Choroid plexus epithelial cell (primary cell): ENCODE results near the gene CYS1.

ENCODE experiments used
- DNase-seq: peaks from one replicate; pipeline ENCODE4 v3.0.0-alpha.2; 2010; ENCODE audit warnings: low read depth
- H3K4me3 ChIP-seq: 2 replicates; pipeline ENCODE4 v1.5.1; 2011; ENCODE audit warnings: low read depth, mild to moderate bottlenecking, control low read depth, low read length, moderate library complexity
- TF ChIP-seq, protein P1 (sequence below): conservative IDR thresholded peaks from 2 replicates; pipeline ENCODE4 v1.5.1; 2011; ENCODE audit warnings: low read depth, mild to moderate bottlenecking, control low read depth, inconsistent platforms, low read length, moderate library complexity

CYS1 gene

DNA sequence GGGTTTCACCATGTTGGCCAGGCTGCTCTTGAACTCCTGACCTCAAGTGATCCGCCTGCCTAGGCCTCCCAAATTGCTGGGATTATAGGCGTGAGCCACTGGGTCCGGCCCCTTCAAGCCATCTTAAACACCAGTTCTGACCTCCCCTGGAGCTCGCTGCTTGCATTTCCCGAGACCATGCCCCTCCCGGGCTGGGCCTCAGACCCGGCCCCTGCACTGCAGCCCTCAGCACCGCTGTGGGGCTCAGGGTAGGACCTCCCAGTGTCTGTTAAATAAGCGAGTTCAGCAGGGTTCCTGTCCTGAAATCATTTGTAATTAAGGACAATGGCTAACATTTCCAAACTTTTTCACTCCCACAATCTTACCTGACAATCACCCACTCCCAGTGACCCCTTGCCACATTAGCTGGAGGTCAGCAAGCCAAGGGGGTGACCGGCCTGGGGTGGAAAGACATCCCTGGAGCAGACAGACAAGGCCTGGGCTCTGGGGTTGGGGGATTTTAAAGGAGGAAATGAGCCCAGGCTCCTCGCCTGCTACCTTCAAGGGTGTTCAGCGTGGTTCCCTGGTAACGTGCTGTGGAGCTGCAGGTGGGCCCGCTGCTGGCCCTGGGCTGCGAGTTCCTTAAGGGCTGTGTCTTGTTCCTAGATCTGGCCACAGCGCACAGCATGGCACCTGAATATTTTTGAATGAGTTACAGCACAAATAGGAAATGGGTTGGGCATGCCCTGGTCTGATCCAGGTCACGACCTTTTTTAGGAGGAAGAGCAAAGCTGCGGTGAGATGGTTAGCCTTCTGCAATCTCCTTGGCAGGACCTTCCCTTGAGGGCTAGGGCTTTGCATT is 15.1 kb downstream of the CYS1 start:
- TF ChIP-seq, protein P1, sequence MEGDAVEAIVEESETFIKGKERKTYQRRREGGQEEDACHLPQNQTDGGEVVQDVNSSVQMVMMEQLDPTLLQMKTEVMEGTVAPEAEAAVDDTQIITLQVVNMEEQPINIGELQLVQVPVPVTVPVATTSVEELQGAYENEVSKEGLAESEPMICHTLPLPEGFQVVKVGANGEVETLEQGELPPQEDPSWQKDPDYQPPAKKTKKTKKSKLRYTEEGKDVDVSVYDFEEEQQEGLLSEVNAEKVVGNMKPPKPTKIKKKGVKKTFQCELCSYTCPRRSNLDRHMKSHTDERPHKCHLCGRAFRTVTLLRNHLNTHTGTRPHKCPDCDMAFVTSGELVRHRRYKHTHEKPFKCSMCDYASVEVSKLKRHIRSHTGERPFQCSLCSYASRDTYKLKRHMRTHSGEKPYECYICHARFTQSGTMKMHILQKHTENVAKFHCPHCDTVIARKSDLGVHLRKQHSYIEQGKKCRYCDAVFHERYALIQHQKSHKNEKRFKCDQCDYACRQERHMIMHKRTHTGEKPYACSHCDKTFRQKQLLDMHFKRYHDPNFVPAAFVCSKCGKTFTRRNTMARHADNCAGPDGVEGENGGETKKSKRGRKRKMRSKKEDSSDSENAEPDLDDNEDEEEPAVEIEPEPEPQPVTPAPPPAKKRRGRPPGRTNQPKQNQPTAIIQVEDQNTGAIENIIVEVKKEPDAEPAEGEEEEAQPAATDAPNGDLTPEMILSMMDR: no peak
- no peak overlapping the region for H3K4me3 ChIP-seq
- no peak for DNase-seq

DNA sequence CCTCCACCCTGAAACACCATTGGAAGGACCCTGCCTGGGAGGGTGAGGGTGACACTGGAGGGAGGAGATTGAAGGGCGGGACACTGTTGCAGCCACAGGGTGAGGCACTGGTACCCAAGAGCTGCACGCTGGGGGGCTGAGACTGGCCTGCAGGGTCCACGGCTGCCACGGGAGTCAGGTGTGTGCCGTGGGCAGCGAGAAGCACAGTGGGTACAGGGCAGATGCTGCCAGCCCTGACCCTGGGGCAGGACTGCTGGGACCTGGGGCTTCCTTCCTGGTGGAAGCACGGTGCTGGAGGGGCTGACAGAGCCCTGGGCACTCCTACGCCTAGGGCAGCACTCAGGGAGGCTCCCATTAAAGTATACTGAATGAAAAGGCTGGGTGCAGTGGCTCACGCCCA is 16.6 kb downstream of the CYS1 start:
- TF ChIP-seq, protein P1: no peak
- H3K4me3 ChIP-seq: no peak overlapping the region
- DNase-seq: no peak

DNA sequence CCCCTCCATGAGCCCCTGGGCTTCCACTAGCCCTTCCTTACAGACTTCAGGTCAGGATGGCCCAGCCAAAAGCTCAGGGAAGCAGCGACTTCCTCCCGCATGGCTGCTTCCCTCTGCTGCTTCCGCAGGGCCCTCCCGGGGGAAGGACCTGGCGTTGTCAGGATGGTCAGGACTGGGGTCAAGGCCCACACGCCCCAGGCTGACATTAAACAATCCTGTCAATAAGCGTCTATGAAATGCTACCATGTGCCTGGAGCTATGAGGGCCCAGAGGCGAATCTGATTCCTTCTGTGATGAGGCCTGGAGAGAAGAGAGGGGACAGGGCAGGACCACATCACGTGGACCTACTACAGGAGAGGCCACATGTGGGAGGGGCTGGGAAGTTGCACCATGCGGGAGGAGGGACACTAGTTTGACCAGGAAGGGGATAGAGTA is 17.3 kb downstream of the CYS1 start:
- TF ChIP-seq, protein P1: no peak
- H3K4me3 ChIP-seq: no peak overlapping the region
- DNase-seq: no peak

DNA sequence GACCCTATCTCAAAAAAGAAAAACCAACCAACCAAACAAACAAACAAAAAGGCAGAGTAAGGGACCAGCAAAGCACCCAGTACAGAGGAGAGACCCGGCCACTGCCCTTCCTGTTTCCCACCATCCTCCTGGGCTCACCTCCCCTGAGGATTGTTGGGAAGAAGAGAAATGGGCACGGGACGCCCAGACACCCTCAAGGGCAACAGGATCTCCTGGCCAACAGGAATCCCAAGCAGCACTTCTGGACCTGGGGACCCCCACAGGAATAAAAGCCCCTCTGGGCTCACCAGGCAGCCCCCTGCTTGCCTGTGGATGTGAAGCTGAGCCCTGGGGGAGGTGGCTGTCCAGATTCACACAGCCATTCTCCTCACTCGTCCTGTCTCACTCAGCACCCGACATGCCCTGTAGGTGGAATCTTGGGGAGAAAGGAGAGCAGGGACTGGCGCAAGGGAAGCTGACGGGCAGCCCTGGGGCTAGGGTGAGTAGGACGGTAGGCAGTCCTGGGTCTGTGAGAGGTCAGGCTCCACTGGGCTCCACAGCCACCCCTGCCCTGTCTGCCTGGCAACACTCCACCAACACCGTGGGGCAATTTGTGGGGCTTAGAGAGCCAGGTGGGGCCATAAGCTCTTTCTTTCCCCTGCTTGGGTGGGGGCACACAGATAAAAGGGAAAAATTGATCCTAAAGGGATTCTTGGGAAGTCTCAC is 18.8 kb downstream of the CYS1 start:
- TF ChIP-seq, protein P1: no peak
- no peak overlapping the region for H3K4me3 ChIP-seq
- no peak for DNase-seq

DNA sequence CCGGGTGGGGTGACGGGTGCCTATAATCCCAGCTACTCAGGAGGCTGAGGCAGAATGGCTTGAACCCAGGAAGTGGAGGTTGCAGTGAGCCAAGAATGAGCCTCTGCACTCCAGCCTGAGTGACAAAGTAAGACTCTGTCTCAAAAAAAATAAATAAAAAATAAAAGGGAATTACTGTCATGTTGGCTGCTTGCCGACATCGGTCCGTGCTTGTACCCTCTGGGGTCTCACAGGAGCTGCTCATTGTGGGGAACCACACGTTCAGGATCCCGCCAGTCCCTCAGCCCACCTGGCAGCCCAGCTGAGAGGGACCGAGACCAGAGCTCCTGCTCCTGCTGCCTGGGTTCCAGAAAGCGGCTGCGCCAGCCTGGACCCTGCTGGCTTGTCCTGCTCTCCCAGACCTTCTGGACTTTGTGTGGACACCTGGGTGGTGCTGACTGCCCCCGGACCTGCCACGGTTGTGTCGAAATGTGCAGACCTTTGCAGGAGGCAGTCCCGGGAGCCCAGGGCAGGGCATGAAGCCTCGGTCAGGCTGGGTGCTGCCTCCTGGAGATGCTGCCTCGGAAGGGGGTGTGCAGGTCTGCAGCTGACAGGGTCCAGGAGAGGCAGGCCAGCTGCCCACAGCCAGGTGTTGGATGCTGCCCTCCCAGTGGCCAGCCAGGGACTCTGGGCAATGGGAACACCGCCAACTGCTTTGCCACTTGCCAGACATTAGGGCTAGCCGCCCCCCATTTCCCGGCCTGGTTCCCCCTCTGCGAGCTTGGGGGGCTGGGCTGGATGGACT is 20.5 kb downstream of the CYS1 start:
- no peak overlapping the region for H3K4me3 ChIP-seq
- DNase-seq: no peak
- TF ChIP-seq, protein P1: no peak

DNA sequence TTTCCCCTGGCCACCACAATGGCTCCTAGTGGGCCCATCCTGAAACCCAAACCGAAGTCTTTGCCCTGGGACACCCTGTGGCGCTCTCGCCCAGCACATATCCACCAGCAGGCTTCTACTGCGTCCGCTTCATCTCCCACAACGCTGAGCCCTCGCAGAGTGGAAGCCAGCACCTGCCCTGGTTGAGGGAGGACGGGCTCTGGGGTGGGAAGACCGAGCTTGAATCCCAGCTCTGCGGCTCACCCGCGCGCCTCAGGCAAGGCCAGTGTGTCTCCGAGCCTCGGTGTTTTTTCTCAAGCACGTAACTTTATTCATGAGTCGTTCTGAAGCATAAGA is 21.2 kb downstream of the CYS1 start:
- H3K4me3 ChIP-seq: no peak overlapping the region
- TF ChIP-seq, protein P1: no peak
- DNase-seq: no peak
